GM18907 (cell line): Measurements from ENCODE around the gene HELQ.
"Not testable (repeated sequence)": the region's sequence is repeated elsewhere in the genome, so short reads cannot be mapped to it uniquely, and the experiment has no call there.

Experiments used
- ATAC-seq: cut with Tn5 transposase; IDR thresholded peaks from one replicate; pipeline ENCODE4 v1.9.1; 2021; ENCODE audit warnings: mild to moderate bottlenecking, moderate library complexity; ENCODE audit not compliant: unreplicated experiment

The HELQ gene

DNA sequence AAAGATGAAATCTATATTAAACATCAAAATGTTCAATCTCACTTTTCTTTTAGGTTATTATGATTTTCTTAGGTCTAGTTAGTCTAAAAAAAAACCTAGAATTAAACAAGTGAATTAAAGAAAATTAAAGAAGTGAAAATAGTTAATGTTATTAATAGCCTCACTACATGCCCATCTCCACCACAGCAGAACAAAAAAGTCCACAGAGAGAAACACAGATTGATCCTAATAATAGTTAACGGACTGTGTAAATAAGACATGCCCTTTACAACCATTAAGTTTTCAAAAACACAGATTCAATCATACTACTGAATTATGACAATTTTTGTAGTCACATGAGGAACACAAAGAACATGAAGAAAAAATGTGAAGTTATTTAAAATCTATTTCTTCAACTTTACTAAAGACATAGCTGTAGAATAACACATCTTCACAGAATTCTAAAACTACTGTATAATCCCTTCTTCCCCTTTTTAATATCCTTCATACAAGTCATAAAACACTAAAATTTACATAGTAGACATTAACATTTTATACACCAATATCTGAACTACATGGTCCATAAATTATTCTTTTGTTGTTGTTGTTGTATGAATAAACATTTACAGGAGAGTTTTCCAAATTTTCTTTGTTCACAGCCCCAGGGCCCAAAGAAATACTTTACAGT lies 15.3 kb downstream of the HELQ start:
- peak; percentile 50 for ATAC-seq

DNA sequence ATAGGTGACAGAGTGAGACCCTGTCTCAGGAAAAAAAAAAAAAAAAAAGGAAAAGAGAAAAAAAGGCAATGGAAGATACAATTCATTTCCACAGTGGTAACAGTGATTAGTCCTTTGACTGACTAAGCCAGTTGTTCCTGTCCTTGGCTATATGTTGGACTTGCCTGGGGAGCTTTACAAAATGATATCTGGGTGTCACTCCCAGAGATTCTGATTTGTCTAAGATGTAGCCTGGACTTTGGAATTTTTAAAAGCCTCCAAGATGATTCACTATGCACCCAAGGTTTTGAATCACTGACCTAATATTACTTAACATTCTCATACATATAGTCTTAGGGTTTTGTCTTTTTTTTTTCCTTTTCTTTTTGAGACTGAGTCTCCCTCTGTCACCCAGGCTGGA lies 16.9 kb downstream of the HELQ start:
- no peak for ATAC-seq

DNA sequence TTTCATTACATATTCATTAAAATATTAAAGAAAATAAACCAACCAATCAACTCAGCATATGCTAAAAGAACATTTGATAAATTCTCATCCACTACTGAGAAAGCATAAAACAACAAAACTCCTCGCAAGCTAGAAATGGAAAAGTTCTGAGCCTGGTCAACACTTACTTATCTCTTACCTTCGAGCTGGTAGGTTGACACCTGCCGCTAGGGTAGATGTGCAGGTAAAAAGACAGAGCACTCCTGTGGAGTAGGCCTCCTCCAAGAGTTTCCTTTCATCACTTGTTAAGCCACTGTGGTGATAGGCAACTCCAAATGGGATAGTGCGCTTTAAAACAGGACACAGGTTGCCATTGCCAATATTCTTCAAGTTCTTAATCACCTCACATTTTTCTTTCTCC lies 18.9 kb downstream of the HELQ start:
- no peak for ATAC-seq

DNA sequence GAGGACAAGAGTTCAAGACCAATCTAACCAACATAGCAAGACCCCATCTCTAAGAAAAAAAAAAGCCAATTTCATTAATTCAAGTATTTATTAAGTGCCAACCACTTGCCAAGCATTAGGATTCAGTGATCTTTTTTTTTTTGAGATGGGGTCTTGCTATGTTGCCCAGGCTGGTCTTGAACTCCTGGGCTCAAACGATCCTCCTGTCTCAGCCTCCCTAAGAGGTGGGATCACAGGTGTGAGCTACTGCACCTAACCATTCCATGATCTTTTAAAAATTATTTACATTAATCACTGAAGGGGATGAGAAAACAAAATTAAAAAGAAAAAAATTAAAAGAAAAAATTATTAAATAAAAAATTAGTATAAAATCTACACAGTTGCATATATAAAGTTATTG lies 24.4 kb downstream of the HELQ start:
- ATAC-seq = no peak

DNA sequence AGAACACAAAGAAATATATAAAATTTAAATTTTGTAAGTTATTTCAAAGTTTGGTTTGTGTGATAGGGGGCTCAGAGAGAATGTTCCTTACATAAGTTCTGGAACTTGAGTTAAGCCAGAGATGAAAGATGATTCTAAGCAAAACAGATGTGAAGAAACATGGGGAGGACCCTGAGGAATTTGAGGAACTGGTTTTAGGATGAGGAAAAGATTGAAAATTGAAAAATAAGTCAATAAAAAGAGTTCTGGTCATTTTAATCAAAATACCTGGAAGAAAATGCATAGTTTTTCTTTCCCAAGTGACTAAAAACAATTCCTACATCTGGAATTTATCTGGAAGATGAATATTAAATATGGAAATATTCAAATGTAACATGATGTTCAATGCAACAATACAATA lies 37.4 kb downstream of the HELQ start:
- ATAC-seq = no peak

DNA sequence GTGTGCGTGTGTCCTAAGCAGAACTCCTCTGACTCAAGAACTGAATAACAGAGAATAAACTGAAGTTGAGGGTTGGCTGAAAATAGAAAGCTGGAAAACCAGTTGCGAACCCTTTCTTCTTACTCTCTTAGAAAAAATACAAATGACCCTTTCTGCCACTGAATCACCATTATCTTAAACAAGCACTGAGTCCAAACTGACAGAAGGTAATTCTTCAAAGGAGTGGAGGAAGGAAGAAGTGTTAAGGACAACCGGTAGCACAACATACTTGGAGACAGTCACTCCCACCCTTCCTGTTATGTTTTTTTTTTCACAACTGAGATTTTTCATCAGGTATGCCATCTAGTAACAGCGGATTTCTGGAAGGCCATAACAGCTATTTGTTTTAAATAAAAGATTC lies 38.1 kb downstream of the HELQ start:
- ATAC-seq = no peak

DNA sequence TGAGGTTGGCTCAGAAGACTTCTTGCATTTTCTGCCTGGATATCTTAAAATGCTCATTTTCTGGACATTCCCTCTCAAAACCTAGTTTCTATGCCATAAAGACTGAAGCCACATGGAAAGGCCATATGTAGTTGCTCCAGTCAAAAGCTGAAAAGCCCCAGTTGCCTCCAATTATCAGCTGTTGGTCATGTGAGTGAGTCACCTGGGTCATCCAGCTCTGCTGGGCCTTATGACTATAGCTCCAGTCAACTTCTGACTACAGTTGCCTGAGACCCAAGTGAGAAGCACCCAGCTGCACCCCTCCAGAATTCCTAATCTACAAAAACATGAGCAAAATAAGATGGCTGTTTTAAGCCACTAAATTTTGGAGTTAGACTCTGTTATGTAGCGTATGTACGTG lies 41.9 kb downstream of the HELQ start:
- no peak for ATAC-seq

DNA sequence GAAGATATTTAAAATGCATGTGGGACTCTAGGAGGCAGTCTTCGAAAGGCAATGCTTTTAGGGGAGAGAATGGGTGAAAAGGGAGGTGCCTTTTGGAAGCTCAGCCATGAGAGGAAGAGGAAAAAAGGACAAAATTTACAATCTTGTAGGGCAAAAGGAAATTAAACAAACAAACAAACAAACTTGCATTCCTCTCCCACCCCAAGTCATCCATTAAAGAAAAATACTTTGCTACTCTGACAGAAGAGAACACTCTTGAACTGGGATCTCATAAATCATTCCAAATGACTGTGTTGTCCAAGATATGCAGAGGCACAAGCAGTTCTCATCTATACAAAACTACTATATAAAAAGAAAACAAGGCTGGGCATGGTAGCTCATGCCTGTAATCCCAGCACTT lies 46.7 kb downstream of the HELQ start:
- no peak for ATAC-seq

DNA sequence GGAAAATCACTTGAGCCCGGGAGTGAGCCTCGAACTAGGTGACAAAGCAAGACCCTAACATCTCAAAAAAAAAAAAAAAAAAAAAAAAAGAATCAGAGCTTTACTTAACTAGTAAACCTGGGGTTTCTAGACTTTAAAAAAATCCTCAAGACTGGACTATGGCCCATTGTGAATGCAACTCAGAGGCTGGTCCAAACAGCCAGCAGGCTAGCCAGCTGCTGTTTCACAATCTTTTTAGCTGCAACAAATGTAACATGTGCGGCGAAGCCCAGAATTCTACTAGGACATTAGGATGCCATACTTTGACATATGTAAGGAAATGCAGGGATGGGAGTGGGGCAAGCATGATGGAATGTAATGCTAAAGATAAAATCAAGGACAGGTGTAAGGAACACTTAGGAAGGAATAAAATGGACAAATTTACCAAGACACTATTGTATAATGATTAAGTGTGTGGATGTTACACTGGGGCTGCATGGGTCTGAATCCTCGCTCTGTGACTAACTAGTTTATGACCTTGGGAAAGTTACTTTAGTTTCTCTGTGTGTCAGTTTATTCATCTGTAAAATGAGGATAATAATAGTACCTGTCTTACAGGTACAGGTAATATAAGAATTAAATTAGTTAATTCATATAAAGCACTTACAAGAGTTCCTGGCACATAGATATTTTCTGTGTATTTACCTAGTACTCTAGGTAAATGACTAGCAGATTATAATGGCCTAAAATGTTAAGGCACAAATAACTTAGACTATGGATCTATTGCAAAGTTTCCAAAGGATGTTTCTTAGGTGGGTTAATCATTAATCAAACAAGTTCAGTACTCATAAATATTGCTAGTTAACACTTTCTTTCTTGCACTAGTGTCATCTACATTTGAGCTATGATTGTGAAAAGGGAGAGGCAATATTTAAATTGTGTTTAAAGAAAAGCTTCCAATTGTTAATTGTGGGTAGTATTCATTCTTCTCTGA lies 49.5 kb downstream of the HELQ start:
- ATAC-seq = no peak

DNA sequence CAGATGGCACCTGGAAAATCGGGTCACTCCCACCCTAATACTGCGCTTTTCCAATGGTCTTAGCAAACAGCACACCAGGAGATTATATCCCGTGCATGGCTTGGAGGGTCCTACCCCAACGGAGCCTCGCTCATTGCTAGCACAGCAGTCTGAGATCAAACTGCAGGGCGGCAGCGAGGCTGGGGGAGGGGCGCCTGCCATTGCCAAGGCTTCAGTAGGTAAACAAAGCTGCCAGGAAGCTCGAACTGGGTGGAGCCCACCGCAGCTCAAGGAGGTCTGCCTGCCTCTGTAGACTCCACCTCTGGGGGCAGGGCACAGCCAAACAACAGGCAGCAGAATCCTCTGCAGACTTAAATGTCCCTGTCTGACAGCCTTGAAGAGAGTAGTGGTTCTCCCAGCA lies 57.5 kb downstream of the HELQ start:
- not testable (repeated sequence) for ATAC-seq

DNA sequence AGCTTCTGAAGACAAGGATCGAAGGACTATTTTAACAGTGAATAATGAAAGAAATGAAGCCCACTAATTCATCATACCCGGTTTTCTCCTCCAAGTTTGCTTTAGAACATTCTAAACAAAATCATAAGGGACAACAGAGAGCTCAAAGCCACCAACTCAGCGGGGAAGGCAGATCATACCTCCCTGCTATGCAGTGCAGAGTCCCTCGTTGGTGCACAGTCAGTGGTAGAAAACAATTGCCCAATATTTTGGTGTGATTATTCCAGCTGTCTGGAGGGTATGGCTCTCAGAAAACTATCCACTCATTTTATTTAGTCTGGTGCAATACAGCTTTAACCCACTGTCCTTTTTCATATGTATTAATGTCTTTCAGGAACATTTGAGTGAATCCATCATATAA lies 61.7 kb downstream of the HELQ start:
- no peak for ATAC-seq

DNA sequence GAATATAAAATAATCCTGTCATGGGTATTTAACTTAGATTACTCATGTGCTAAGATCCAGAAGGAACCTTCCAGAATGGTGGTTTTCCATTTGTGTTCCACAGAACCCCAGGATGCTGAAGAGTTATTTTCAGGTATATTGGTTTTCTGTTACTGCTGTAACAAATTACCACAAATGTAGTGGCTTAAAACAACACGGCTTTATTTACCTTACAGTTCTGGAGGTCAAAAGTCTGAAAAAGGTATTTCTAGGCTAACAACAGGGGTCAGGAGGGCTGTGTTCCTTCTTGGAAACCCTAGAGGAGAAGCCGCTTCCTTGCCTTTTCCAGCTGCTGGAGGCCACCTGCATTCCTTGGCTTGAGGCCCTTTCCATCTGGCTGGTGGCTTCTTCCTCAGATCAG lies 63.1 kb downstream of the HELQ start:
- ATAC-seq = no peak

DNA sequence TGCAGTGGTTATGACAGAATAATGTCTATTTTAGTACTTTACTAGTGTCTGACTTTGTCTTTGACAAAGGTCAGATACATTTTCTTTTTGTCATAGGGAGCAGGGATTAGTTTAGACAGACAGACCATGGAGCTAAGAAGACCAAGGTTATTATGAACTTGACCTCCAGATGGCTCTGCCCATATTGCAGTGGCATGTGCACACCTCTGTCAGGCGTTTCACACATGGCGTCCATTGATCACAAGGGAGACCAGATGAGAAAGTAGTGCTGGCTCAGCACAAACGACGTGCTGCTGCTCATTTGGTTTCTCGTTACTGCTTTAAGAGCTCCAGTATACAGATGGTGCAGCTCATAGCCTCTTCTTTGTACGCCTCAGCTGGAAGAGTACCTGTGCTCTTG lies 64.7 kb downstream of the HELQ start:
- no peak for ATAC-seq

DNA sequence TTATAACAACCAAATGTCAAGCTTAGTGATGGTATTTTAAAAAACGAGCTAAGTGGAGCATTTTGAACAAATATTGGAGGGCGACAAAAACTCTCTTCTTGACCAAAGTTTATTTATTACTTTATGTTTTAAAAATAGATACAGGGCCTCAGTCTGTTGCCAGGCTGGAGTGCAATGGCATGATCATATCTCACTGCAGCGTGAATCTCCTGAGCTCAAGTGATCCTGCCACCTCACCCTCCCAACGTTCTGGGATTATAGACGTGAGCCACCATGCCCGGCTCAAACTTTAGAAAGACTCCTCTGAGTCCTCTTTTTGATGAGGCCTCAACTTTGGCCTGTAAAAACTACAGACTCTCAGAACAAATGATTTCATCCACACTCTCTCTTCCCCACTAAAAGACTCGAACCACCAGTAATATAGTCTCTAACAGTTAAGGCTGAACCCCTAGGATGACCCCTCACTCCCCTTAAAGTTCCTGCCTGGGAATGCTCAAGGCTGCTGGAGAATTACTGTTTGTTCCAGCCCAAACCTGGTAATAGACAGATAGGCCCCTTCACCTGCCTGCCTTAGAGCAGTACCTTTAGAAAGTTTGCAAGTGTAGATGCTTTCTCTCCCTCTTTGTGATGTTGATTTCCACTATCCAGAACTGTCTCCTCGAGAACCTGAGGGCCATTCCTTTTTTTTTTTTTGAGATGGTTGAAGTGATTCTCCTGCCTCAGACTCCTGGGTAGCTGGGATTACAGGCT lies 65.7 kb downstream of the HELQ start:
- ATAC-seq = no peak

DNA sequence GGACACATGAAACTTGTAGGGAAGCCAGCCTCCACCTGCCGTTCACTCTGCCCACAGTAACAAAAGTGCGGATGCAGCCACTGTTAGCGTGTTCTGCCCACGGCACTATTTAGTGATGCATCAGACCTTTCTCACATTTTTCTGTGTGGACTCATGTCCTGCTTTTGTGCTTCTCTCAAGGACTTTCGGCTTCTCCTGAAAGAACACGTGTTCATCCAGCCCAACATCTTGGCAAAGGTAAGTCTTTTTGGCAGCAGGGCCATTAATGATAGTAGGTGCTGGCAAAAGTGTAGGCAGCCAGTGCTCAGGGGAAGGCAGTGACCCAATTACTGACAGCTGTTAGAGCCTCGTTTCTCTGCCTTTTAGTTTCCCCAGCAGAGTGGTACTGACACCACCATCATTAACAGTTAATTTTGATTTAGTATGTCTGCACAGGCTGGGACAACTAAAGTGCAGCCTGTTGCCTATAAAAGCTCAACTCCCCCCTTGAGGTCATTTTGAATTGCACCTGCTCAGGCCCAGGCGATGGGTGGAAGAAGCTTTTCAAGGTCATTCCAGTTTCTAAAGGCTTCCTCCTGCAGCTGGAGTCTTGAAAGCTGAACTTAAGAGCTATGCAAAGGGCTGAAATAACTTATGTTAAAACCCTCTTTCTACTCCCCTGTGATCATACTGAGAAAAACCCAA lies 66.4 kb downstream of the HELQ start:
- no peak for ATAC-seq

DNA sequence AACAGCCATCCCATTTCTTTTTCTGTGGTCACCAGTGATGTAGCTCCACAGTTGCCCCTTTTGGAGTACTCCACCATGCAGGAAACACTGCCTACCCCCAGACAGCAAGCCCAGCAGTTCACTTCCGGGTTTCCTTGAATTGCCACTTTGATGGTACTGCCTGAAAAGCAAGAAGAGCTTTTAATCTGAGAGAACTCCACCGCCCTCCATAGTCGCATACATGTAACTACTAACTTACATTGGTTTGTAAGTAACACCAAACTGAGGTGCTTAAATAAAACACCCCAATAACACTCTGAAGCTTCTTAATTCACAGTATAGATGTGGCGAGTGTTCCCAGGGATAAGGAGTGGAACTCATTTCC lies 67.3 kb downstream of the HELQ start:
- no peak for ATAC-seq

DNA sequence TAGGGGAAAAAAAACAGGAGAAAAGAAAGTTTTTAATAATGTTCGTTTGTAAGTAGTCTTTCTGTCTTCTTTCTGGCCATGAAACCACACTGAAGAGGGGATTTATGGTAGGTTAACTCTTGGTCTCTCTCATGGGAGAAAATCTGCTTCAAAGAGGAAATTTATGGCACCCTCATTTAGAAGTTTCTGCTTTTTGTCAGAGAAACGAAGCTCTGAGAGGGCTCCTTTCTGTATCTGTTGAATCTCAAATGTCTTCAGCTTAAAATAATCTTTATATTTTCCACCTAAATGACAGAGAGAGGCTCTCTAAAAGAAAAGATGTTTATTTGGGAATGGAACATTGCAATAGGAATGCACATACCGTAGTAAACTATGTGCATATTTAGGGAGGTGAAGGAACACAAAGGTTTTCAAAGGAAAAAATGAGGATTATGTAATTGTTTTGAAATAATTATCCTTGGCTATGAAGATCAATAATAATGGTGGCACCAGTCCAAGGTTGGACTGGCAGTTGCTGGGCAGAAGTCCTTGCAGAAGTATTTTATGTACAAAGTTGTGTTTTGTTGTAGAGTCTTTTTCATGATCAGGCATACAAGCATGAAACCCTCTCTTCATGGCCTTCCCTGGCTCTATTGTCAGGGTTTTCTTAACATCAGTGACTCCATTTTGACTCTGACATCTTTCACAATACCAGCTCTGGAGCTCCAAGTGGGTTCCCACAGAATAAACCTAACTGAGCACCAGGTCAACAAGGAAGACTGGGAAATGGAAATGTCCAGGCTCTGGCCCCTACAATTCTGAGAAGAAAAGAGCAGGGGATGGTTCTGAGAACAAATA lies 67.9 kb downstream of the HELQ start:
- no peak for ATAC-seq

DNA sequence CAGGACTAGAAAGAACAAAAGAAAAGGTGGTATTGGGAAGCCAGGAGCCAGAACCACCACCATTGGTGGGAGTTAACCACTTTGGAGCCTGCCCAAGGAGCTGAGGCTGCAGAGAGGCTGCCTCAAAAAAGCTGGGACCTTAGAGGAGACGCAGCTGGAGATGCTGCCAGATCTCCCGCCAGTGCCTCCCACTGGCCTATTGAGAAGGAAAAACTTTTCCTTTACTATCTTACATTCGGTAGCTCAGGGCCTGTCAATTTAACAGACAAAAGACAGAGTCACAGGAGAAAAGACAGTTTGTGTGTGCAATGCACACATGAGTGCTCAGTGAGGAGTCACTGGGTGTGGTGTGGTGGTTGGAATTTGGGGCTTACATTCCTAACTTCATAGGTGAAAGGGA lies 68.6 kb downstream of the HELQ start:
- no peak for ATAC-seq

DNA sequence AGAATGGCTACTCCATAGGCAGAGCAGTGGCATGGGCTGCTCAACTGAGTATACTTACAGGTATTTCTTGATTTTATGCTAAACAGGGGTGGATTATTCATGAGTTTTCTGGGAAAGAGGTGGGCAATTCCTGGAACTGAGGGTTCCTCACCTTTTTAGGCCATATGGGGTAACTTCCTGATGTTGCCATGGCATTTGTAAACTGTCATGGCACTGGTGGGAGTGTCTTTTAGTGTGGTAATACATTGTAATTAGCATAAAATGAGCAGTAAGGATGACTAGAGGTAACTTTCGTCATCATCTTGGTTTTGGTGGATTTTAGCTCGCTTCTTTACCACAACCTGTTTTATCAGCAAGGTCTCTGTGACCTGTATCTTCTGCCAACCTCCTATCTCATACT lies 72.8 kb downstream of the HELQ start:
- ATAC-seq = no peak

DNA sequence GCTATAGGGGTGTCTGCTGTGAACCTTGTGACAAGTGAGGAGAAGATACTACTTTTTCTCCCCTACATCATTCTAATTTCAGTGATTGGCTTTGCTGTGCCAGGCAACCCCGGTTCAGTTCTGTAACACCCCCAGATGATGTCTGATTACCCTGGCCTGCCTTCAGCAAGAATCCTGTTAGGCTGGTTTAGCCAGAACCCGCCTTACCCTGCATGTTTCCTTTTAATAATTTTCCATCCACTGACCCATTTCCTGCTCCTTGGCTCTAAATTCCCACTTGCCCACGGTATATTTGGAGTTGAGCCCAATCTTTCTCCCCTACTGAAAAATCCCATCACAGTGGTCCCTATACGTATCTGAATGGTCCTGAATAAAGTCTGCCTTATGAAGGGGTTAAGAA lies 74.5 kb downstream of the HELQ start:
- no peak for ATAC-seq
